HG03025 (cell line): ENCODE results near the gene COL5A2.

Source experiments
- ATAC-seq: cut with Tn5 transposase; IDR thresholded peaks from one replicate; pipeline ENCODE4 v1.9.1; 2021; ENCODE audit warnings: mild to moderate bottlenecking, moderate library complexity; ENCODE audit not compliant: unreplicated experiment, low FRiP score

The COL5A2 gene

GRCh38 chr2:189179570-189179950 lies at the start of gene COL5A2:
Gene COL5A2, minus strand, starts transcription at chr2:189179761. Its CDS starts 157 bp downstream, at chr2:189179604.
- ATAC-seq = no peak

- no peak for ATAC-seq
These were observed 46.5 kb upstream of the COL5A2 start for GRCh38 chr2:189226017-189226416.

GRCh38 chr2:189225032-189225431 lies 45.5 kb upstream of the COL5A2 start:
- ATAC-seq = no peak

- no peak for ATAC-seq
These were observed 43.0 kb upstream of the COL5A2 start for GRCh38 chr2:189222468-189223105.

- no peak for ATAC-seq
These were observed 42.4 kb upstream of the COL5A2 start for GRCh38 chr2:189221811-189222467.

- no peak for ATAC-seq
These were observed 38.7 kb upstream of the COL5A2 start for GRCh38 chr2:189218236-189218635.

- ATAC-seq = no peak
These were observed 38.0 kb upstream of the COL5A2 start for GRCh38 chr2:189217541-189217940.

- no peak for ATAC-seq
These were observed 37.5 kb upstream of the COL5A2 start for GRCh38 chr2:189217051-189217450.

- ATAC-seq = no peak
These were observed 34.9 kb upstream of the COL5A2 start for GRCh38 chr2:189214484-189214883.

GRCh38 chr2:189213250-189213649 lies 33.7 kb upstream of the COL5A2 start:
- ATAC-seq = no peak

- ATAC-seq = no peak
These were observed 30.9 kb upstream of the COL5A2 start for GRCh38 chr2:189210250-189211087.

GRCh38 chr2:189208254-189208653 lies 28.7 kb upstream of the COL5A2 start:
- ATAC-seq = no peak

GRCh38 chr2:189204322-189204941 lies 24.9 kb upstream of the COL5A2 start:
- ATAC-seq = no peak

GRCh38 chr2:189203177-189203799 lies 23.7 kb upstream of the COL5A2 start:
- ATAC-seq = no peak

- ATAC-seq = no peak
These were observed 20.2 kb upstream of the COL5A2 start for GRCh38 chr2:189199797-189200196.

GRCh38 chr2:189192766-189193165 lies 13.2 kb upstream of the COL5A2 start:
- no peak for ATAC-seq

GRCh38 chr2:189191766-189192165 lies 12.2 kb upstream of the COL5A2 start:
- no peak for ATAC-seq

GRCh38 chr2:189190685-189191084 lies 11.1 kb upstream of the COL5A2 start:
- no peak for ATAC-seq

GRCh38 chr2:189188115-189188805 lies 8.7 kb upstream of the COL5A2 start:
- ATAC-seq = no peak

- no peak for ATAC-seq
These were observed 3.6 kb upstream of the COL5A2 start for GRCh38 chr2:189183170-189183569.
